Measurements from ENCODE around the gene SDK1.
"Not testable (repeated sequence)": the region's sequence is repeated elsewhere in the genome, so short reads cannot be mapped to it uniquely, and the experiment has no call there.

The SDK1 gene

DNA sequence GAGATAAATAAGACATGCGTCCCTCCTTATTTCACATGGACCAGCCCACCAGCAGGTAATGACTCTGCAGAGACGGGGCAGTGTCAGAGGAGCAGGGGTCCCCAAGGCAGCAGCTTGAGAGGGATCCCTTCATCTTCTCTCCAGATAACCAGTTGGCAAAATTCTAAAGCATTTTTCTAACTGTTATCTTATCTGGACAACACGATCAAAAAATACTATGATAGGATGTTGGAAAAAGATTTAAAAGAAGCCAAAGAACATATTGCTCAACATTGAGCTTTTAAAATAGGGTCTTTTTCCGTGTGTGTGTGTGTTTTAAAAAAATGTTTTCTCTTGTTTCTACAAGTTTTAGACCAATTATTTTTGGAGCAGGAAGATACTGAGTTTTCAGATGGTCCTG lies 641.2 kb downstream of the SDK1 start:
- no peak for DNase-seq

GRCh38 chr7:3942816-3943745 lies 642.0 kb downstream of the SDK1 start:
- DNase-seq = no peak

- no peak for DNase-seq
Observed at GRCh38 chr7:3943779-3944520, 642.9 kb downstream of the SDK1 start.

- DNase-seq = no peak
Observed at GRCh38 chr7:3949242-3949640, 648.2 kb downstream of the SDK1 start.

- DNase-seq = no peak
Observed at GRCh38 chr7:3950249-3950648, 649.2 kb downstream of the SDK1 start.

DNA sequence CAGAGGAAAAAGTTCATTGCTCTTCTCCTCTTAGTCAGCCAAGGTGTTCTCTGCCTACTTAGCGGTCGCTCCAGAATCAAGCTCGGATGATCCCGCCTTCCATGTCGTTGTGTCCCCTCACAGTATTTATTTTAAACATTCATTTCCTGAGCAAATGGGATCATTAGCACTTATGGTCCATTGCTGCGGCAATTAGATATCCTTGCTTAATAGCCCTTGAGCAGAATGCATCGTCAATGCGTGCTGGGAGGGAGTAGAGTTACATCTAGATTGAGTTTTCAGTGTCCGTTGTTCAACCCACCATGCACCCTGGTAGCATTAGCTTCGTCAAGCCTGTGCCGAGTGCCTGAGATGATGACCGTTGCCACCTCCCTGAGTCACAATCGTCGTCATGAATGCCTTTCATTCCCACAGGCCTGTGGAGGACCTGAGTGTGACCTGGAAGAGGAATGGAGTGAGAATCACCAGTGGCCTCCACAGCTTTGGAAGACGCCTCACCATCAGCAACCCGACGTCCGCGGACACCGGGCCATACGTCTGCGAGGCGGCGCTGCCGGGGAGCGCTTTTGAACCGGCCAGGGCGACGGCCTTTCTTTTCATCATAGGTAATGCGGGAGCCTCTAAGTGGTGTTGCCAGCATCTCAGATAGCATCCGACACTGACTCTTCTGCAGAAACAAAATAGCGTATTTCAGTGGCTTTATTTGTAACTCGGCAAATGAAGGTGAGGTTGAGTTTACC lies 650.4 kb downstream of the SDK1 start:
- DNase-seq = no peak

DNA sequence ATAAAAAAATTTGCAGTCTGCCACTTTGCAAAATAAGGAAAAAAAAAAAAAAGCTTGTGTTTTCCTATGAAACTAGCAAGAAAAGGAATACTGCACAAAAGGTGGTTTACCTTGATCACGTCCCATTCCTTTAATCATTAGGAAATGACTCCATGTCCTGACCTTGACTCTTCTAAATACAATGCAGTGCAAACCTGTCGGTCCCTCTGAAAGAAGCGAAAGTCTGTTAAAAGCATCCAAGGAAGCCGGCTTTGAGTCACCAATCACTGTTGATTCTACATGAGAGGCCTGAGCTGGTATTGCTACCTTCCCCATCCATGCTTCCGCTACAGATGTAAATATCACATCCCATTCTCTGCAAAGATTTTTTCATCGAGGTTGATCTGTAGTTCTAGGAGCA lies 652.1 kb downstream of the SDK1 start:
- DNase-seq = no peak

DNA sequence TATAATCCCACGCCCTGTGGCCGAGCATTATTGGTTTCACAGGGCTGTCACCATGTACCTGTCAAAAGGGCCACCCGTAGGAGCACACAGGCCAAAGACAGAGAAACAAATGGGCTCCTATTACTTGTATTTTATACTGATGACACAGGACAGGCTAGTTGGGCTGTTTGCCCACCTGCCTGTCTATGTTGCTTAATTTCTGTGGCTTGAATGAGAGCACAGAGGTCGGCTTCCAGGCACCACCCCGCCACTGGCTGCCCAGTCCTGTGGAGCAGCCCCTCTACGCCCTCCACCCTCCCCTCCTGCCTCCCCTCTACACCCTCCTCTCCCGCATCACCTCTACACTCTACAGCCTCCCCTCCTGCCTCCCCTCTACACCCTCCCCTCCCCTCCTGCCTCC lies 652.9 kb downstream of the SDK1 start:
- no peak for DNase-seq

GRCh38 chr7:3955026-3955425 lies 654.0 kb downstream of the SDK1 start:
- DNase-seq = no peak

GRCh38 chr7:3955751-3956696 lies 655.0 kb downstream of the SDK1 start:
- no peak for DNase-seq

DNA sequence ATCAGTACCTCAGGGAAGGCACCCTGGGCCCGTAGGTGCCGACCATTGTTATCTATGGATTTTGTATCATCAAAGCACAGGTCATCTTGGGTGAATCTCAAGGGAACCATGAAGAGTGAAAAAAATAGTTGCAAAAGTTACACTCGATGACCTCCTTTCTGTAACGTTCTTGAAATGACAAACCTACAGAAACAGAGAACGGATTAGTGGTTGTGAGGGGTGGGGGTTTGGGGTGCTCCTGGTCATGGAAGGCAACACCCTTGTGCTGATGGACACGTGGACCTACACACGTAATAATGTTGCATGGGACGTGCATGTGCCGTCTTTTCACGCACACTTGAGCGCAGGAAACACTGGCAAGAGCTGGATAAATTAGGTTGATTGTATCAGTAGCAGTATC lies 655.9 kb downstream of the SDK1 start:
- DNase-seq = no peak

DNA sequence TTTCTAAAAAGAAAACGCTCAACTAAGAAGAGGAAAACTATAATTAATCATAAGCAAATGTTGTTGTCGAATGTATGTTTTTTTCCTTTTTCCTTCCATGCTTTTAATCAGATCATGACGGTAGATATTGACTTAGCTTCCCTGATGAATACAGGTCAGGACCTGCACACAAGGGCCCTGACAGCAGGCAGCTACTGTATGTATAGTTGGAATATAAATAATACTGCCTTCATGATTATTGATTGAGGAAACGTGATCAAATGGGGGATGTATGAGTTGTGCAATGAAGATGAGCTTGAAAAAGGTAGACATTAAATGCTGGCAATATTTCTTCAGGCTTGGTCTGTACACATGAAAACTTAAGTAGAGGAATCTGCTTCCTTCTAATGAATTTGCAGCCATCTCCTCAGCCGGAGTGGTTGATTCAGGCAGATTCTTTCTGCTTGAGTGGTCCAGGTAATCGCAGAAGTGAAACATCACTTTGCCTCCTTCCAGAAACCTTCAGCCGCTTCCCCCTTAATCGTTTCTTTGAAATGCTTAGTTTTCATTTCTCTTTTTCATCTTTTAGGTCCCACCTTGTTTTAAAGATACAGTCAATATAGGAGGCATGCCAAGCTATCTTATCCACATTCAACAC lies 656.5 kb downstream of the SDK1 start:
- no peak for DNase-seq

- DNase-seq = no peak
Observed at GRCh38 chr7:3958109-3958483, 657.0 kb downstream of the SDK1 start.

- no peak for DNase-seq
Observed at GRCh38 chr7:3959364-3959763, 658.3 kb downstream of the SDK1 start.

- no peak for DNase-seq
Observed at GRCh38 chr7:3960050-3960763, 659.2 kb downstream of the SDK1 start.

DNA sequence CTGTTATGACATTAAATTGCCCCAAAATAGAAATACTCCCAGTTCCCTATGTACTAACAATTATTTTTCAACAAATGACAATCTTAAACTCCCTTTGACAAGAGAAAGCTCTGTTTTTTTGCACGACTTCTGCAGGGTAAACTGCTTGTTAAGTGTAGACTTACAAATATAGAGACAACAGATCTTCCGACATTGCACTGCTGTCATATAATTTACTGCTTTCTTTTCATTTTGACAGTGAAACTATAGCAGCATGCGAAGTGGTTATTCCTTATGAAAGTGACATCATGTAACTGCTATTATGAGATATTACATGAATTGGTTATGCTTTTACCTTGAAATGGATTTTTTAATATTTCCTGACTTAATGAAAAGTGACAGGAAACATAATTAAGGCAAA lies 659.9 kb downstream of the SDK1 start:
- no peak for DNase-seq

GRCh38 chr7:3961857-3962503 lies 660.9 kb downstream of the SDK1 start:
- DNase-seq = no peak

- DNase-seq = not testable (repeated sequence)
Observed at GRCh38 chr7:3963768-3964167, 662.7 kb downstream of the SDK1 start.

GRCh38 chr7:3964980-3965606 lies 664.0 kb downstream of the SDK1 start:
- DNase-seq = no peak

DNA sequence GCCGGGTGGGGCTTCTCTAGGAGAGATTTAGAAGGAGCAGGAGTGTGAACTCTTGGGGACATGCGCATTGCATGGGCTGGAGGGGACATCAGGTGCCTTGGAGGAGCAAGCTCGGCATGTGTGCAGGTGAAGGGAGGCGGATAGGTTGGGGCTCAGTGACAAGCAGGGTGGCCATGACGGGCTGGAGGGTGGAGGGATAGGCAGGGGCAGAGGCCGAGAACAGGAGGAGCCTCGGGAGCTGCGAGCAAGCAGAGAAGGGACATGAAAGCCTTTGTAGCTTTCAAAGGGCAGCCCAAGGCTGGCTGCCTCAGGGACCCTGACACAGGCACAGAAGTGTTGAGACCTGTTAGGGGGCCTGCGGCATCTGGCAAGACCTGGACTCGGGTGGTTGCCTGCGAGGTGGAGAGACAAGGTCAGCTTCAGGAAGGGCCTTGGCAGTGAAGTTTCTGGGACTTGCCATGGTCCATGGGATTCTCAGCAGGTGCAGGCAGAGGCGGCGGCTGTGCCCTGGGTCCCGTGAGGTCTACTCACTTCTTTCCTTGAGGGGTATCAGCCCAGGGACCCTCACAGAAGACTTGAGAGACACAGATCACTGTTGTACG lies 664.8 kb downstream of the SDK1 start:
- no peak for DNase-seq
